ENCODE measurements around the gene TYK2. TPM values are rescaled to one million over a fixed set of nuclear protein-coding genes. Genes with fewer than 3 reads are reported as not detected.

TYK2 gene
- total RNA-seq, 1 donor from 2014 or later: 147 TPM

DNA sequence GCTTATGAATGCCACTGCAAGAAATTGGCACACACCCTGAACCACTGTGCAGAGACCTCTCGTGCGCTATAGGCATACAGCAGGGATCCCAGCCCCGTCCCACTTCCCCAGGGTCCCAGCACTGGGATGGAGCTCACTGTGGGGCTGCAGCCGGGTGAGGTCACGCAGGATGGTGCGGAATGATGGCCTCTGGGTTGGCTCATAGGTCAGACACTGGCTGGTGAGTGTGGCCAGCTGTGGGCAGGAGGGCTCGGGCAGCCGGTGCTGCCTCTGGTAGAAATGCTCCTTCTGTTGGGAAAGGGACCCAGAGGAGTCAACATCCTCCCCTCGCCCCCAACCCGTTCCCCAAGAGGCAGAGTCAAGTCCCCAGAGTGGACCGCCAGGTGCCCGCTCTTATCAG lies 23.9 kb downstream of the TYK2 start:
- Mint-ChIP-seq H3K27ac (no peak overlapping the region), H3K27me3 (no peaks in the 10 kb centered on the region), H3K9me3 (ENCODE audit: low read depth) (no peaks in the 10 kb centered on the region), H3K4me3 (ENCODE audit: low read depth) (no peak overlapping the region), H3K4me1 (ENCODE audit: low read depth) (peaks cover 5% of the 10 kb centered on the region), H3K36me3 (ENCODE audit: insufficient read depth) (peaks cover 15% of the 10 kb centered on the region)
- no peak for DNase-seq (ENCODE audit: low spot score, unreplicated experiment)
- TF ChIP-seq, protein P1, sequence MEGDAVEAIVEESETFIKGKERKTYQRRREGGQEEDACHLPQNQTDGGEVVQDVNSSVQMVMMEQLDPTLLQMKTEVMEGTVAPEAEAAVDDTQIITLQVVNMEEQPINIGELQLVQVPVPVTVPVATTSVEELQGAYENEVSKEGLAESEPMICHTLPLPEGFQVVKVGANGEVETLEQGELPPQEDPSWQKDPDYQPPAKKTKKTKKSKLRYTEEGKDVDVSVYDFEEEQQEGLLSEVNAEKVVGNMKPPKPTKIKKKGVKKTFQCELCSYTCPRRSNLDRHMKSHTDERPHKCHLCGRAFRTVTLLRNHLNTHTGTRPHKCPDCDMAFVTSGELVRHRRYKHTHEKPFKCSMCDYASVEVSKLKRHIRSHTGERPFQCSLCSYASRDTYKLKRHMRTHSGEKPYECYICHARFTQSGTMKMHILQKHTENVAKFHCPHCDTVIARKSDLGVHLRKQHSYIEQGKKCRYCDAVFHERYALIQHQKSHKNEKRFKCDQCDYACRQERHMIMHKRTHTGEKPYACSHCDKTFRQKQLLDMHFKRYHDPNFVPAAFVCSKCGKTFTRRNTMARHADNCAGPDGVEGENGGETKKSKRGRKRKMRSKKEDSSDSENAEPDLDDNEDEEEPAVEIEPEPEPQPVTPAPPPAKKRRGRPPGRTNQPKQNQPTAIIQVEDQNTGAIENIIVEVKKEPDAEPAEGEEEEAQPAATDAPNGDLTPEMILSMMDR (IDR thresholded peaks at IDR 0.05; ENCODE audit: unreplicated experiment): no peak

DNA sequence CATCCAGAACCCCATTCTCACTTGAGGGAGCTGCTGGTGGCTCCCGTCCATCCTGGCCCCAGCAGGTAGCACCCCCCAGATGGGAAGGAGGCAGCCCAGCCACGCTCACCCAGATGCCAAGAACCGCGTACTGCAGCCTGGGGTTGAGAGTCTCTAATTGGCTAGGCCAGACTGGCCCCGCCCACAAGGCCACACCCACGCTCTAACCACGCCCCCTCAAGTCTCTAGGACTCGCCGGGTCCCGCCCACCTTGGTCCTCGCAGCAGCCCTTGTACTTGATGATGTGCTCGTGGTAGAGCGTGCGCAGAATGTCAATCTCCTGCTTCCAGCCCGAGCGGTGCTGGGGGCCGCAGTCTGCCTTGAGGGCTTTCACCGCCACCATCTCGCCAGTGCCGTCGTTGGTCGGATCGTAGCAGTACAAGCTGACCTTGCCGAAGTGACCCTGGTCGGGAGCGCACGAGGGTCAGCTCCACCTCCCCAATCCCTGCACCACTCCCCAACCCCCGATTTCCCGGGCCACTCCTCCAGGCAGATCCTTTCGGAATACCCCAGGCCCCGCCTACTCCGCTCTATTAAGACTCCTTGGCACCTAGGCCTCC lies 26.5 kb downstream of the TYK2 start:
- H3K27ac Mint-ChIP-seq: peak overlapping the region; percentile 29
- no peaks in the 10 kb centered on the region for H3K27me3 Mint-ChIP-seq
- peaks cover 9% of the 10 kb centered on the region for H3K36me3 Mint-ChIP-seq (ENCODE audit: insufficient read depth)
- H3K9me3 Mint-ChIP-seq (ENCODE audit: low read depth): no peaks in the 10 kb centered on the region
- peak; percentile 60 for DNase-seq (ENCODE audit: low spot score, unreplicated experiment)
- peak overlapping the region; percentile 42 for H3K4me3 Mint-ChIP-seq (ENCODE audit: low read depth)
- H3K4me1 Mint-ChIP-seq (ENCODE audit: low read depth): peaks cover 5% of the 10 kb centered on the region
- TF ChIP-seq, protein P1 (IDR thresholded peaks at IDR 0.05; ENCODE audit: unreplicated experiment): no peak

GRCh38 chr19:10352764-10353671 lies 27.4 kb downstream of the TYK2 start:
- no peaks in the 10 kb centered on the region for H3K9me3 Mint-ChIP-seq (ENCODE audit: low read depth)
- TF ChIP-seq, protein P1 (IDR thresholded peaks at IDR 0.05; ENCODE audit: unreplicated experiment): no peak
- peak; percentile 55 for DNase-seq (ENCODE audit: low spot score, unreplicated experiment)
- H3K4me3 Mint-ChIP-seq (ENCODE audit: low read depth): peak overlapping the region; percentile 51
- peaks cover 9% of the 10 kb centered on the region for H3K36me3 Mint-ChIP-seq (ENCODE audit: insufficient read depth)
- H3K27ac Mint-ChIP-seq: peak overlapping the region; percentile 51
- H3K27me3 Mint-ChIP-seq: no peaks in the 10 kb centered on the region
- H3K4me1 Mint-ChIP-seq (ENCODE audit: low read depth): peaks cover 5% of the 10 kb centered on the region

DNA sequence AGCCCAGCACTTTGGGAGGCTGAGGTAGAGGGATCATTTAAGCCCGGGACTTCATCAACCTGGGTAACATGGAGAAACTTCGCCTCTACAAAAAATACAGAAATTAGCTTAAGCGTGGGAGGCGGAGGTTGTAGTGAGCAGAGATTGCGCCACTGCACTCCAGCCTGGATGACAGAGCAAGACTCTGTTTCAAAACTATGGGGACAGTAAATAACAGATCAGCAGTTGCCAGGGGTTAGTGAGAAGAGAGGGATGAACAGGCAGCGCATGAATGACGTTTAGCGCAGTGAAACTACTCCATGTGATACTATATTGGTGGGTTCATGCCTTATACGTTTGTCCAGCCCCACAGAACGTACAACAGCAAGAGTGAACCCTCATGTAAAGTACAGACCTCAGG lies 33.9 kb downstream of the TYK2 start:
- H3K27ac Mint-ChIP-seq: no peak overlapping the region

GRCh38 chr19:10344780-10345179 lies 35.6 kb downstream of the TYK2 start:
- Mint-ChIP-seq H3K27me3 (no peaks in the 10 kb centered on the region), H3K9me3 (ENCODE audit: low read depth) (no peaks in the 10 kb centered on the region), H3K4me1 (ENCODE audit: low read depth) (no peaks in the 10 kb centered on the region), H3K36me3 (ENCODE audit: insufficient read depth) (no peaks in the 10 kb centered on the region), H3K27ac (no peak overlapping the region), H3K4me3 (ENCODE audit: low read depth) (no peak overlapping the region)
- TF ChIP-seq, protein P1 (IDR thresholded peaks at IDR 0.05; ENCODE audit: unreplicated experiment): no peak
- no peak for DNase-seq (ENCODE audit: low spot score, unreplicated experiment)

More for the DNA sequence above, 33.9 kb downstream of the TYK2 start:
- TF ChIP-seq, protein P1 (IDR thresholded peaks at IDR 0.05; ENCODE audit: unreplicated experiment): no peak
- H3K36me3 Mint-ChIP-seq (ENCODE audit: insufficient read depth): no peaks in the 10 kb centered on the region
- DNase-seq (ENCODE audit: low spot score, unreplicated experiment): no peak
- H3K4me3 Mint-ChIP-seq (ENCODE audit: low read depth): no peak overlapping the region
- no peaks in the 10 kb centered on the region for H3K9me3 Mint-ChIP-seq (ENCODE audit: low read depth)
- H3K4me1 Mint-ChIP-seq (ENCODE audit: low read depth): no peaks in the 10 kb centered on the region
- H3K27me3 Mint-ChIP-seq: no peaks in the 10 kb centered on the region
